HL-60 (cell line): Measurements from ENCODE around the gene AWAT2.

ENCODE experiments used
- DNase-seq, 2 experiments: peaks; one replicate each; pipeline ENCODE4 v3.0.0-alpha.2; 2010 to 2020; ENCODE audit warnings: low read depth in 1 of 2, low spot score in 1 of 2
- H3K27ac ChIP-seq: fragments of 250-450 bp; sonication (Bioruptor Pico); replicated peaks from 2 replicates; pipeline ENCODE4 v1.5.1; 2020; ENCODE audit warnings: mild to moderate bottlenecking, moderate library complexity
- H3K27me3 ChIP-seq: fragments of 250-450 bp; sonication (Bioruptor Pico); 2 replicates; pipeline ENCODE4 v1.5.1; 2021; ENCODE audit warnings: mild to moderate bottlenecking, moderate library complexity; ENCODE audit not compliant: insufficient read depth, poor library complexity, severe bottlenecking
- H3K4me3 ChIP-seq: replicated peaks from 2 replicates; pipeline ENCODE4 v1.5.1; 2011; ENCODE audit warnings: mild to moderate bottlenecking, control low read depth, low read length; ENCODE audit not compliant: insufficient read depth
- GABPA ChIP-seq: IDR thresholded peaks from 2 replicates; pipeline ENCODE4 v1.6.1; 2012; ENCODE audit warnings: low read depth
- POLR2AphosphoS5 ChIP-seq: IDR thresholded peaks from 2 replicates; pipeline ENCODE4 v1.6.1; 2012; ENCODE audit warnings: low read depth
- REST ChIP-seq: IDR thresholded peaks from 2 replicates; pipeline ENCODE4 v1.6.1; 2012; ENCODE audit warnings: low read depth; ENCODE audit not compliant: insufficient replicate concordance
- SPI1 ChIP-seq: IDR thresholded peaks from 2 replicates; pipeline ENCODE4 v1.6.1; 2012; ENCODE audit warnings: low read depth, mild to moderate bottlenecking, borderline replicate concordance
- TF ChIP-seq, protein P1 (sequence below): IDR thresholded peaks from one replicate; pipeline ENCODE4 v1.5.1; 2011; ENCODE audit warnings: low read length, control low read depth, inconsistent platforms; ENCODE audit not compliant: insufficient read depth

The AWAT2 gene

GRCh38 chrX:70046978-70047377 is 2.8 kb downstream of the AWAT2 start:
- Histone ChIP-seq H3K27ac (no peak overlapping the region), H3K27me3 (no peaks in the 10 kb centered on the region), H3K4me3 (no peak overlapping the region)
- no peak for DNase-seq
- TF ChIP-seq, protein P1, sequence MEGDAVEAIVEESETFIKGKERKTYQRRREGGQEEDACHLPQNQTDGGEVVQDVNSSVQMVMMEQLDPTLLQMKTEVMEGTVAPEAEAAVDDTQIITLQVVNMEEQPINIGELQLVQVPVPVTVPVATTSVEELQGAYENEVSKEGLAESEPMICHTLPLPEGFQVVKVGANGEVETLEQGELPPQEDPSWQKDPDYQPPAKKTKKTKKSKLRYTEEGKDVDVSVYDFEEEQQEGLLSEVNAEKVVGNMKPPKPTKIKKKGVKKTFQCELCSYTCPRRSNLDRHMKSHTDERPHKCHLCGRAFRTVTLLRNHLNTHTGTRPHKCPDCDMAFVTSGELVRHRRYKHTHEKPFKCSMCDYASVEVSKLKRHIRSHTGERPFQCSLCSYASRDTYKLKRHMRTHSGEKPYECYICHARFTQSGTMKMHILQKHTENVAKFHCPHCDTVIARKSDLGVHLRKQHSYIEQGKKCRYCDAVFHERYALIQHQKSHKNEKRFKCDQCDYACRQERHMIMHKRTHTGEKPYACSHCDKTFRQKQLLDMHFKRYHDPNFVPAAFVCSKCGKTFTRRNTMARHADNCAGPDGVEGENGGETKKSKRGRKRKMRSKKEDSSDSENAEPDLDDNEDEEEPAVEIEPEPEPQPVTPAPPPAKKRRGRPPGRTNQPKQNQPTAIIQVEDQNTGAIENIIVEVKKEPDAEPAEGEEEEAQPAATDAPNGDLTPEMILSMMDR = no peak
- TF ChIP-seq REST = no peak
- TF ChIP-seq POLR2AphosphoS5 = no peak
- no peak for TF ChIP-seq GABPA
- no peak for TF ChIP-seq SPI1

DNA sequence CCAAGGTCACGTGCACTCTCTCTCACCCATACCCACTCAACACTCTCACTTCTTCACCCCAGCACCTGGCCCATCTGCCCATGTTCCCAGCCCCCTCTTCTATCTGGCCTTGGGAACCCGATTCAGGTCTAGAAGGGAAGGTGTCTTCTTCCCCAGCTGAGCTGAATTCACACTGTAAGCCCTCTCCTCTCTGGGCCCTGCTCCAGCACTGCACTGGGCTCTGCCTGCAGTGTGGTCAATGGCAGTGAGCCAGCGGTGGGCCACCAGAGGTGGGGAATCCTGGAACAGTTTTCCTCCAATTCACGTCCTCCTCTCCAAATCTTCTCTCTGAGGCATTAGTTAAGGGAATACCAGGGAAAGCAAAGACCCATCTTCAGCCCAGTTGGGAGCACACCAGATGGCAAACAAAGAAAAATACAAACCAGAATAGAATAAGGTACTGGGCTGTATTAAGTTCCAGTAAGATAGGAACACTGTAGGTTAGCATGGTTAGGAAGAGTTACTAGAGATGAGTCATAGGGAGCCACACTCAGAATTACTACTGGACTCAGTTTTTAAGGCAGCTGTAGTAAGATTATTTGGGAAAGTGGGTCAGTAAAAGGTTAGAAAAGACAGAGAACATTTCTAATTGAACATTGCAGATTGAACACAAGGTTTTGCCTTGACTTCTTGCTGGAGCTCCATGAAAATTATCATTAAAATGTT is 5.0 kb downstream of the AWAT2 start:
- no peak for DNase-seq
- Histone ChIP-seq H3K27me3 (no peaks in the 10 kb centered on the region), H3K27ac (no peak overlapping the region), H3K4me3 (no peak overlapping the region)
- TF ChIP-seq, protein P1 = no peak
- no peak for TF ChIP-seq SPI1
- no peak for TF ChIP-seq POLR2AphosphoS5
- TF ChIP-seq REST = no peak
- TF ChIP-seq GABPA = no peak

- DNase-seq = no peak
- TF ChIP-seq GABPA (no peak), SPI1 (no peak), POLR2AphosphoS5 (no peak), REST (no peak)
- TF ChIP-seq, protein P1 = no peak
- no peak overlapping the region for H3K4me3 ChIP-seq
- H3K27ac ChIP-seq = no peak overlapping the region
- no peaks in the 10 kb centered on the region for H3K27me3 ChIP-seq
Measured at GRCh38 chrX:70043685-70044084, 6.1 kb downstream of the AWAT2 start.
